RWPE1 (cell line): Measurements from ENCODE around the gene DALRD3.
A peak's percentile ranks its signal among the peaks of the same experiment; 100 is the strongest.

Experiments used
- CTCF ChIA-PET: fragments of 350-600 bp; sonication (Branson Sonifier 250); formaldehyde crosslinking; extraction: SDS; loops from one replicate; lab custom pipeline; 2021; lab: Yijun Ruan, JAX
- POLR2A ChIA-PET: fragments of 400-600 bp; formaldehyde crosslinking; extraction: SDS; loops from one replicate; lab custom pipeline; 2020; ENCODE audit warnings: antibody characterized with exemption; ENCODE audit not compliant: low non-redundant PET; lab: Yijun Ruan, JAX
- DNase-seq: peaks from one replicate; pipeline ENCODE4 v3.0.0; 2012; ENCODE audit warnings: low spot score
- H3K27ac ChIP-seq: fragments of 450-650 bp; 2 replicates; pipeline ENCODE4 v1.5.1; 2017
- CTCF ChIP-seq: fragments of 450-650 bp; conservative IDR thresholded peaks from 2 replicates; pipeline ENCODE4 v1.5.1; 2017; ENCODE audit warnings: low read depth, mild to moderate bottlenecking

Gene DALRD3

GRCh38 chr3:49022688-49023171, 4.3 kb upstream of the DALRD3 start:
- CTCF ChIA-PET, result no interaction called here
- H3K27ac ChIP-seq, result peak overlapping the region; percentile 98
- TF ChIP-seq CTCF, result no peak
- POLR2A ChIA-PET, result interaction anchor here (1.0 kb wide), 1 partner anchor 18 kb away, joined by 5 read pairs; no protein-coding TSS in a partner anchor
- no peak for DNase-seq

GRCh38 chr3:49021813-49022687, 3.7 kb upstream of the DALRD3 start, which contains the start of gene NDUFAF3:
Gene NDUFAF3, plus strand, starts transcription at chr3:49022121. Its CDS starts 24 bp downstream, at chr3:49022145.
- POLR2A ChIA-PET, result interaction anchor here (0.5 to 1.0 kb wide), 3 partner anchors 17 to 278 kb away, joined by 3 to 5 read pairs (median 3); partner anchors contain the start of gene QRICH1
- CTCF ChIA-PET, result interaction anchor here (0.6 to 1.0 kb wide), 3 partner anchors 9 to 363 kb away, joined by 3 to 5 read pairs (median 5); no protein-coding TSS in a partner anchor
- peak within 1 kb of the TSS; percentile 98 for H3K27ac ChIP-seq
- peak; percentile 78 for DNase-seq
- TF ChIP-seq CTCF, result peak; percentile 91

- ChIA-PET POLR2A (interaction anchor here (0.6 to 1.3 kb wide), 3 partner anchors 14 to 73 kb away, joined by 3 to 4 read pairs (median 3); partner anchors contain the start of genes QRICH1 and WDR6), CTCF (interaction anchor here (0.6 to 1.0 kb wide), 2 partner anchors 73 to 362 kb away, joined by 5 read pairs; no protein-coding TSS in a partner anchor)
- H3K27ac ChIP-seq, result peak overlapping the region; percentile 98
- DNase-seq, result peak; percentile 80
- no peak for TF ChIP-seq CTCF
Measured at GRCh38 chr3:49021213-49021812, 2.9 kb upstream of the DALRD3 start.

GRCh38 chr3:49020330-49021212, 2.2 kb upstream of the DALRD3 start:
- POLR2A ChIA-PET, result interaction anchor here (0.5 to 1.3 kb wide), 3 partner anchors 14 to 68 kb away, joined by 3 to 4 read pairs (median 3); partner anchors contain the start of gene WDR6
- CTCF ChIA-PET, result interaction anchor here (0.7 kb wide), 1 partner anchor 16 kb away, joined by 3 read pairs; no protein-coding TSS in a partner anchor

GRCh38 chr3:49019941-49020329, 1.6 kb upstream of the DALRD3 start:
- no peak for DNase-seq

More at GRCh38 chr3:49020330-49021212, 2.2 kb upstream of the DALRD3 start:
- DNase-seq, result no peak
- TF ChIP-seq CTCF, result no peak
- H3K27ac ChIP-seq, result peak overlapping the region; percentile 98

More at GRCh38 chr3:49019941-49020329, 1.6 kb upstream of the DALRD3 start:
- ChIA-PET CTCF (no interaction called here), POLR2A (interaction anchor here (0.5 to 1.3 kb wide), 2 partner anchors 13 to 31 kb away, joined by 3 to 4 read pairs; partner anchors contain the start of gene WDR6)
- no peak for TF ChIP-seq CTCF
- peak overlapping the region; percentile 98 for H3K27ac ChIP-seq
